T47D (cell line): ENCODE results near the gene TP53BP2.
A peak's percentile ranks its signal among the peaks of the same experiment; 100 is the strongest.

Experiments used
- DNase-seq, 2 experiments: peaks; one replicate each; pipeline versions ENCODE4 v3.0.0 to v3.0.0-alpha.2; 2011 to 2012; ENCODE audit warnings: low read depth in 1 of 2, low spot score in 1 of 2
- JUND ChIP-seq: IDR thresholded peaks from 2 replicates; pipeline ENCODE4 v1.6.1; 2012; ENCODE audit warnings: low read depth
- in situ Hi-C: cut with HindIII; loops from 2 replicates; pipeline ENCODE4 v1.10.0; 2016; ENCODE audit warnings: low sequenced_read_pairs, low pct_unique_long_range_greater_than_20kb

TP53BP2 gene

GRCh38 chr1:223837206-223837605, 8.5 kb downstream of the TP53BP2 start:
- in situ Hi-C loops: no loop called here
- no peak for DNase-seq
- no peak for TF ChIP-seq JUND

- TF ChIP-seq JUND: no peak
- in situ Hi-C loops: no loop called here
- DNase-seq: no peak
Observed at GRCh38 chr1:223836586-223836985, 9.2 kb downstream of the TP53BP2 start.

- no peak for DNase-seq
- no peak for TF ChIP-seq JUND
Observed at GRCh38 chr1:223835754-223836153, 10.0 kb downstream of the TP53BP2 start.

GRCh38 chr1:223834660-223835263, 11.0 kb downstream of the TP53BP2 start:
- peak; percentile 27 to 33 for DNase-seq
- in situ Hi-C loops: no loop called here
- no peak for TF ChIP-seq JUND

More at GRCh38 chr1:223835754-223836153, 10.0 kb downstream of the TP53BP2 start:
- in situ Hi-C loops: no loop called here

GRCh38 chr1:223833948-223834347, 11.8 kb downstream of the TP53BP2 start:
- DNase-seq: no peak
- in situ Hi-C loops: no loop called here
- no peak for TF ChIP-seq JUND

GRCh38 chr1:223832637-223832943, 13.2 kb downstream of the TP53BP2 start:
- no peak for DNase-seq
- no peak for TF ChIP-seq JUND
- in situ Hi-C loops: no loop called here

GRCh38 chr1:223831755-223832636, 13.8 kb downstream of the TP53BP2 start:
- in situ Hi-C loops: no loop called here
- no peak for TF ChIP-seq JUND
- no peak for DNase-seq

GRCh38 chr1:223829678-223830077, 16.1 kb downstream of the TP53BP2 start:
- no peak for DNase-seq
- in situ Hi-C loops: no loop called here
- TF ChIP-seq JUND: no peak

GRCh38 chr1:223828162-223828848, 17.4 kb downstream of the TP53BP2 start:
- no peak for TF ChIP-seq JUND
- no peak for DNase-seq
- in situ Hi-C loops: no loop called here

GRCh38 chr1:223827193-223827663, 18.5 kb downstream of the TP53BP2 start:
- in situ Hi-C loops: no loop called here
- TF ChIP-seq JUND: no peak
- DNase-seq: peak in 1 of 2 experiments; percentile 40

- no peak for TF ChIP-seq JUND
- in situ Hi-C loops: no loop called here
- DNase-seq: no peak
Observed at GRCh38 chr1:223825767-223826748, 19.7 kb downstream of the TP53BP2 start.

GRCh38 chr1:223824712-223825111, 21.0 kb downstream of the TP53BP2 start:
- in situ Hi-C loops: no loop called here
- DNase-seq: no peak
- no peak for TF ChIP-seq JUND
